ENCODE data around the gene MYB. TPM values are rescaled to one million over a fixed set of nuclear protein-coding genes. Genes with fewer than 3 reads are reported as not detected.

MYB gene
- total RNA-seq, 4 donors from 2014 or later = 10.0 to 47.0 (median 14.7) TPM

DNA sequence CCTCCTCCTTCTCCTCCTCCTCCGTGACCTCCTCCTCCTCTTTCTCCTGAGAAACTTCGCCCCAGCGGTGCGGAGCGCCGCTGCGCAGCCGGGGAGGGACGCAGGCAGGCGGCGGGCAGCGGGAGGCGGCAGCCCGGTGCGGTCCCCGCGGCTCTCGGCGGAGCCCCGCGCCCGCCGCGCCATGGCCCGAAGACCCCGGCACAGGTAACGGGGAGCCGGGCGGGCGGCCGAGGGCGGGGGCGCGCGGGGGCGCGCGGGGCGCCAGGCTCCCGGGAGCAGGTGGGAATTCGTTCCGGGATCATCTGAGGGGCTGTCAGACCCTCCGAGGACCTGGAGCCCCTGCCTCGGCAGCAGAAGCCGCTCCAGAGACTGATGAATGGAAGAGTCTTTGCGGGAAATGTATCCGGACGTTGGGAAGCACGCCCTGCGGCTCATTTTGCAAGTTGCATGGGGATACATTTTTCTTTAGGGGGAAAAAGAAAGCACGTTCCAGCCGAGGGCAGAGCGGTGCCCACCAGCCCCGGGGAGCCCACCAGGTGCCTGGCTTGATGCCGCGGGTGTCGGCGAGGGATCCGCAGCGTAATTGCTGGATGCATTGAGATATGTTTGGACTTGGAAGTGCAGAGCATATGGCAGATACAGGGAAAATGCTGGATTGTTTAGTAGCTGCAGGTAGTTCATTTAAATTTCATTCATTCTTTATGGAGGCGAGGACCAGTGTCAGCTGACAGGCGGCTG, 394 bp downstream of the MYB start:
- H3K4me1 ChIP-seq = peaks cover 0 to 25% (median 0%) of the 10 kb centered on the region in 4 donors
- no peaks in the 10 kb centered on the region for H3K9me3 ChIP-seq
- no peaks in the 10 kb centered on the region for H3K36me3 ChIP-seq
- H3K4me3 ChIP-seq = peak overlapping the region; percentile 61 to 75 (median 70)
- TF ChIP-seq CTCF (IDR thresholded peaks at IDR 0.05) = no peak
- peak in 1 of 2 donors; percentile 29 for TF ChIP-seq POLR2A (IDR thresholded peaks at IDR 0.05)
- H3K27me3 ChIP-seq = no peaks in the 10 kb centered on the region
- peak in 1 of 3 donors; percentile 54 for DNase-seq
- peak overlapping the region in 2 of 4 donors; percentile 63 to 72 for H3K27ac ChIP-seq

DNA sequence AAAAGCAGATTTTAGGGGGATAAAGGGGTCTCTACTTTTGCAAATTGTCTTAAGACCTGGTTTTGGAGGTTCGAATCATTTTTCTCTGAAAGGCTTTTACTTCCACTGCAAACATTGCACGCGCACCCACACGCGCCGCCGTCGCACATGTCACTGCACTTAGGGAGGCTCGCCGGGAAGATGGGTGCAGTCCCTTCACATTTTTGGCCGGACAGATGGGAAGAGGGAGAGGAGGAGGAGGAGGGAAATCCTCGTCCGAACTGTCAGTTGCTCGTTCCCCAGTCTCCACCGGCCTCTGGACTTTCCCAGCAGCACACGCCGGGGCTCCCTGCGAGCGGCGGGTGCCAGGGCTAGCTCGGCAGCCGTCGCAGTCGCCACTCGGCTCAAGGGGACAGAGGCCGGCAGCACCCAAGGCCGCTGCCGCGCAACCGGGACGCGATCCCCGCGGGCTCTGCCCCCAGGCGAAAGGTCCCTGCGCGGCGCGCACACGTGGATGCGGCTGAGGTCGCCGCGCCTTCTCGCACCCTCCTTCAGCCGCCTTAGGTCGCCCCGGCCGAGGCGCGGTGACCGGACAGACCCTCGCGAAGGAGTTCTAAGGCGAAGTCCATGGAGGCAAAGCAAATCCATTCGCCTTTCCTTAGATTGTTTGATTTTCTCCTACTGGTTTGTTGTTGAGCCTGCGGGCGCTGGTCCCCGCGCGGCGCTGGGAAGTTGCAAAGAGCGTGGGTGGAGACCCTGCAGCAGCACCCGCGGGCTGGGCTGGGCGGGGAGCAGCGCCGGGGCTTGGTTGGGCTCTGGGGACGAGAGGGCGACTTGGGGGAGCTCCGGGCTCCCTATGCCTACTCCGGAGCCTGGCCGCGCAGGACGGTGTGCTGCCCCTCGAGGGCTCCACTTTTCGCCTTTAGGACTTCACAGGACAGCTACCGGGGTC, 1.2 kb downstream of the MYB start:
- peaks cover 0 to 25% (median 0%) of the 10 kb centered on the region in 4 donors for H3K4me1 ChIP-seq
- TF ChIP-seq CTCF (IDR thresholded peaks at IDR 0.05) (peak in 1 of 6 experiments; percentile 8), POLR2A (IDR thresholded peaks at IDR 0.05) (peak in 1 of 2 donors; percentile 5)
- H3K36me3 ChIP-seq = no peaks in the 10 kb centered on the region
- peak; percentile 44 to 76 (median 66) for DNase-seq
- H3K27me3 ChIP-seq = no peaks in the 10 kb centered on the region
- peak overlapping the region; percentile 61 to 75 (median 70) for H3K4me3 ChIP-seq
- peak overlapping the region; percentile 29 to 72 (median 60) for H3K27ac ChIP-seq
- H3K9me3 ChIP-seq = no peaks in the 10 kb centered on the region

- Histone ChIP-seq H3K36me3 (no peaks in the 10 kb centered on the region), H3K4me3 (peak overlapping the region; percentile 61 to 75 (median 70)), H3K4me1 (peaks cover 0 to 25% (median 0%) of the 10 kb centered on the region in 4 donors), H3K27me3 (no peaks in the 10 kb centered on the region), H3K9me3 (no peaks in the 10 kb centered on the region), H3K27ac (peak overlapping the region; percentile 29 to 72 (median 60))
- DNase-seq = peak; percentile 71 to 88 (median 83)
- no peak for TF ChIP-seq POLR2A (IDR thresholded peaks at IDR 0.05)
- TF ChIP-seq CTCF (IDR thresholded peaks at IDR 0.05) = no peak
Measured at GRCh38 chr6:135183002-135183531, 2.0 kb downstream of the MYB start.

DNA sequence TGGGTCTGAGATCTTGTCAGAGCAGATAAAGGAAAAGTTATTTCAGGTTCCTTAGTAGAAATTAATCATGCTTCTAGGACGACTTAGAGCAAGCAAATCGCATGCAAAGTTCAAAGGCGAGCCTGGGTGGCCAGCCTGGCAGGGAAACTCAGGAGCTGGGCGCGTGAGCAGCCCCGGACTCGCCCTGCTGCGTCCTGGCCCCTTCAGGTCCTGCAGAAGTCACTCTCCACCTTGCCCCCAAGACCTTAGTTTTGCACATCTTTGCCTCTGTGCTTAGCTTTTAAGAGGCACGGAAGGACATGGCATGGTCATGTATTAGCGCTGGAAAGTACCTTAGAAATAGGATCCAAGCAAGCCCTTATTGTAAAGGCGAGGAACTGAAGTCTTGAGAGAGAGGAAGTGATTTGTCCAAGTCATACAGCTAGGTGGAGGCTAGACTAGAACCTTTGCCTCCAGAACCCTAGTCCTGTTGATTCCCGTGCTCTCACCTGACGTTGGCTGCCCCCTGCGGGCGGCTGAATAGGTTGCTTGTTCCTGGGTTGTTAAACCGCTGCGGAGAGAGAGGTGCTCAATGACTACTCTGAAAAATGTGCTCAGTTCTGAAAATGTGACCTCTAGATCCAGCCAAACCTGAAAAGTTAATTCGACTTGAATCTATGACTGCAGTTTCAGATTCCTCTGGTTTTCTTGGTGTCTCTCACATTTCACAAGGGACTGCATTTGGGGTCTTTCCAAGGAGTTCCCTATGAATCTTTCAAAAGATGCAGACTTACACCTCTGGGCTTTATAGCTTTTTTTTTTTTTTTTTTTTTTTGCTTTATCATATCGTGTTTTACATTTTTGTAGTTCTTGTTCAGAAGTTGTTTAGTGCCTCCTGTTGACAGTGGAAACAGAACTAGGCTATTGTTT, 2.7 kb downstream of the MYB start:
- no peak for TF ChIP-seq POLR2A (IDR thresholded peaks at IDR 0.05)
- TF ChIP-seq CTCF (IDR thresholded peaks at IDR 0.05) = peak; percentile 24 to 69 (median 61)
- peak; percentile 68 to 89 (median 83) for DNase-seq
- Histone ChIP-seq H3K9me3 (no peaks in the 10 kb centered on the region), H3K27ac (peak overlapping the region; percentile 22 to 72 (median 43)), H3K27me3 (no peaks in the 10 kb centered on the region), H3K4me3 (peak overlapping the region; percentile 61 to 75 (median 70)), H3K36me3 (no peaks in the 10 kb centered on the region), H3K4me1 (peaks cover 0 to 25% (median 0%) of the 10 kb centered on the region in 4 donors)

All from Peyer's patch (tissue), 4 donors.